Stimulated activated CD8-positive, alpha-beta memory T cell treated with anti-CD3 and anti-CD28 coated beads, Interleukin-4, amount 100 ng/mL, for 1 hour (primary cell): ENCODE results near the gene PRKG1.

Source experiments
- DNase-seq, 2 donors: peaks; one replicate each; pipeline ENCODE4 v3.0.0-alpha.2; 2020; ENCODE audit warnings: low read depth in 2 of 2, low spot score in 1 of 2

Gene PRKG1

DNA sequence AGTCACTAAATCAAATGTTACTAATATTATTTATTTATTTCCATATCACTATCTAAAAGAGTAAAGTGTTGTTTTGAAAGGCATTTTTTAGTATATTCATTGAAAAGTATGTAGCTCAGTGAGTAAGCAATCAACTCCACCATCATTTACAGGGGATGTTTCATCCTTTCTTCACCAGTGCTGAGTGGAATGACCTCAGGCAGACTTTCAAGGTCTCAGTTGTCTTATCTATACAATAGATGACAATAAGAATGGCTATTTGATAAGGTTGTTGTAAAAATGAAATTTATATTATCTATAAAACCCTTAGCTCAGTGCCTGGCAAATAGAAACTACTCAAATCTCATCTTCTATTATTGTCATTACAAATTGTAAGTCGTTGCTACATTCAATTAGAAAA lies 829.4 kb downstream of the PRKG1 start:
- DNase-seq: no peak

DNA sequence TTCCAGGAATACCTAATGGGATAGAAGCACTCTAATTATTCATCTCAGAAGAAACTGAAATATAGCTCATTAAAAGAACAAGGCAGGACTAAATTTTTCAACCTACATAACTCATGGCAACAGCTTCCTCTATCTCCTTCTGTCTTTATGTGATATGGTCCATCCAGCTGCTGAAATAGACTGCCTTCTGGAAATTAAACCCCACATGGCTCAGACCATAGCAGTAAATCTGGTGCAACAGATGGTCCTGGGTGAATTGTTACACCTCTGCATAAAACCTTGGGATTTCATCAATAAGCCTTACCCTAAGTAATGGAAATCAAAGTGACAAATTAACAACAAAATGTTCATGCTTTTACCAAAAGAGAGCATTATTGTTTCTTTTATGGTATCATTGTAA lies 830.7 kb downstream of the PRKG1 start:
- DNase-seq: no peak

DNA sequence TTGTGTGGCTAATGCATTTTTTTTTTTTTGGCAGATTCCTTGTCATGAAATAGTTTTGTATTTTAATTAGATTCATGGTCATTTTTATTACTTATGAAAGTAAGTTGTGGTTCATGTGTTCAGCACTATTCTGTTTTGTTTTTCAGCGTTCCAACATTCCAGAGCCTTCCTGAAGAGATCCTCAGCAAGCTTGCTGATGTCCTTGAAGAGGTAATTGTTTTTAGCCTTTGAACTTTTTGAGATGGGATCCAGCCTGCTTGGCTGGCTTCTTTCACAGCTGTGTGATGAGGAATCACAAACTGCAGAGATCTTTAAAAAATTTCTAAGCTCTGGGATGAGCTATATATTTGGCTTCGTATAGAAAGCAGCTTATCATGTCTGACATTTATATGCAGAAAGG lies 833.1 kb downstream of the PRKG1 start:
- no peak for DNase-seq

DNA sequence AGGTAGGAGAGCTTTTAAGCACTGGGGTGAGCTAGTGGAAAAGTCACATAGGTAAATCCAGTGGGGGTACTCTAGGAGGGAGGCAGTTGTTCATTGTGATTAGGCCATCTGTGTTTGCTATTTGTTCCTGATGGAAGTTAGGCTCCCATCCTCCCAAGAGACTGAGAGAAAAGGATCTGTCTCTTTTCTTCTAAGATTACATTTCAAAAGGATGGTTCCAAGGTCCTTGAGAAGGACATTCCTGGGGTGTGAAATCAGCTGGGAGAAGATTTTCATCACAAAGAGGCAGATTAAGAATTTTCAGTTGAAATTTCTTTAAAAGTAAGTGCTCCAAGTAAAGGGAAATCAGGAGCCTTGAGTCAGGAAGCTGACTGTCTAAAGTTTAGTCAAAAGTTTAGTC lies 835.9 kb downstream of the PRKG1 start:
- DNase-seq: no peak

GRCh38 chr10:51910596-51910995 lies 836.3 kb downstream of the PRKG1 start:
- no peak for DNase-seq

- no peak for DNase-seq
Observed at GRCh38 chr10:51911723-51912122, 837.4 kb downstream of the PRKG1 start.

DNA sequence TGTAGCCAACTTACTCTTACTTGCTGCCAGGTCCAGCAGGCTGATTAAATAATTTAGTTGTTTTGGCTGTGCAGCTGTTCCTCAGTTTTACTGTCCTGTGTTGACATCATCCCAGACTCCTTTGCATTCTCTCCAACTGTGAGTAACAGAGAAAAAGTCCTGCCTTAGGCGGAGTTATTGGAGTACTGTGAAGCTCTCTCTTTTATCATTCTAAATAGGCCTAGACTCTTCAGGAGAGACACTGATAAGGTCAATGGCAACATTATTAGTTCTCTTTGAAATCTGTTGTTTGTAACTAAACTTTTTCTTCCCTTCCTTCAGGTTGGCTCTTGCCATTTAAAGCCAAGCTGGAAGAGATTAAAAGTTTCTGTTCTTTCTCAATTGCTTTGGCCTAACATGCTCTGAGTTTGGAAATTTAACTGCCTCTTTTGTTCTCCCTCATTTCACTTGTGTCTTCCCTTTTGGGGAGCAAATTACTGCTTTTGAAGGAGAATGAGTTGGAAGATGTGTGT lies 840.8 kb downstream of the PRKG1 start:
- DNase-seq: no peak

DNA sequence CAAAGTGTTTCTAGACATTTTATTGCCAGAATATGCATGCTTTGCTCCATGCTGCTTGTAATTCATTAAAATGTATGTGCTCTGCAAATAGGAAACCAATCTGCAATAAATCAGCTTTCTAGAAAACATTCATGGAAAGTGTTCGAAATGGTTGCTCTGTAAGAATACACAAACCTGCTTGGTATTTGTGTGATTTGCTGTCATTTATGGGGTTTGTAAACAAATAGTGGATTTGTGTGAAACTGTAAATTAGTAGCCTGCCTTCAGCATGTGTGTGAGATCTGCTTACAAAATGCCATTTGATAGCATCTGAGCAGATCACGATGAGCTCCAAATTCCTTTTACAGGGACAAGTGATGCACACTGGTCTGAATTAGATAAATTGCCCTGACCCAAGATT lies 844.2 kb downstream of the PRKG1 start:
- no peak for DNase-seq

DNA sequence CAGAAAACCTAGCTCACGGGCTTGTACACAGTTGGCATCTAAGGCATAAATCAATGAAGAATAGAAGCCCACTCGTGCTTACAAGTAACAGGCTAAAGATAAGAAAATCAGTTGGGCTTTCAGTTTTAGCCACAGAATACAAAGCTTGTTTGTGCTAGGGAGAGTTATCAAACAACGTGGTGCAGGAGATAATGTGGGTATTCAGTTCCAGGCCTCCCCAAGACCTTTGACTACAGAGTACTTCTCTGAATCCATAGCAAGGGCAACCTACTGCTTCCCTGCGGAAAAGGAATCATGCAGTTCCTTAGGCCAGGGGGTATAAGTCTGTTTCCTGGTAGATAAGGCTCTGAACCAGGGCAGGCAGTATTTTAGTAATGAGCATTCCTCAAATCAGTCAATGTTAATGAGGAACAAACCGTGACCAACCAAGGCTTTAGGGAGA lies 844.6 kb downstream of the PRKG1 start:
- DNase-seq: no peak

- DNase-seq: no peak
Observed at GRCh38 chr10:51920672-51921071, 846.4 kb downstream of the PRKG1 start.

- no peak for DNase-seq
Observed at GRCh38 chr10:51924359-51924758, 850.1 kb downstream of the PRKG1 start.

- no peak for DNase-seq
Observed at GRCh38 chr10:51926337-51926736, 852.0 kb downstream of the PRKG1 start.

DNA sequence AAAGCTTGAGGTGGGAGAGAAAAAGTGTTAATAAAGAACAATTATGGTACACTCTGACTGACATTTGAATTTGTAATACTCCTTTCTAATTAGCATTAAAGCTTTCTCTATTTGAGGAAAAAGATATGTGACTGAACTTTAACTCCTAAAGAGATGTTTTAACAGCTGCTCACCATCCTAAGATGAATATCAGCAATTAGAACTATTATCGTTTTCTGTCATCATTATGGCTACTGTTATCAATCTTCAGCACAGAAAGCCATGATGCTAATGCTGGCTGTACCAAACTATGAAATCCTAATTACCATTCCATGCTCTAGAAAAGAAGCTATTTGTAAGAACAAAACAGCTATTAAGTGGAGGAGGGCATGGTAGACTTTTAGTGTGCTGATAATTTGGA lies 853.9 kb downstream of the PRKG1 start:
- no peak for DNase-seq

DNA sequence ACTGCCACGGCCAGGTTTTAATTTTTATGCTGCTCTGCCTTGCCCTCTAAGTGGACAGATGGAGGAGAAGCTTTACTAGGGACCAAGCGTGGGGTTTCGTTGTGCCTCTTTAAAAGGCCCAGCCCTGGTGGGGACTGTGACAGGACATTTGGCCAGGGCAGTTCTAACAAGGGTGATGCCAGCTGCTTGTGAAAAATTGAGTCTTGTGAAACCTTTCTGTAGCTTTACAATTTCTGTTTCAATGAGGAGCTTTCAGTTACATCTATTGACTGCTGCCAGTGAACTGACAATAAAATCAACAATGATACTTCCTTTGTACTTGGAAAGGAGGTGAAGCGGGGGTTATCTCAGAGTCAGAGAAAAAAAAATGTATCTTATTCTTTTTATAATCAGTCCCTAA lies 858.2 kb downstream of the PRKG1 start:
- DNase-seq: no peak

DNA sequence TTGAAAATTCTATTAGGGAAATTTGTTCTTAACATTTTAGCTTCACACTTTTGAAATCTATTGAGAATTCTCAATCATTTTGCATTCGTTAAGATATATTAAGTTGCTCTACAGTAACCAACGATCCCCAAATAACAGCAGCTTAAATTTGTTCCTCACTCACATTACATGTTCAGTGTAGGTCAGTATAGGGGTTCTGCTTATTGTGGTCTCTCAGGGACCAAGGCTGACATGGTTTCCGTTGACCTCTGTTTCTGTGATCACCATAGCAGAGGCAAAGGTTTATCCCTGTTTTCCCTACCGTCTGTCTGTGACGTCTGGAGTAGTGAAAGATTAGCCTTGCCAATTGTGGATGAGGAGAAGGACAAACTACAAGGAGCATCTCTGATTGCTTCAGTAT lies 860.1 kb downstream of the PRKG1 start:
- no peak for DNase-seq

- DNase-seq: no peak
Observed at GRCh38 chr10:51935341-51935740, 861.1 kb downstream of the PRKG1 start.

GRCh38 chr10:51937308-51938140 lies 863.2 kb downstream of the PRKG1 start:
- no peak for DNase-seq

DNA sequence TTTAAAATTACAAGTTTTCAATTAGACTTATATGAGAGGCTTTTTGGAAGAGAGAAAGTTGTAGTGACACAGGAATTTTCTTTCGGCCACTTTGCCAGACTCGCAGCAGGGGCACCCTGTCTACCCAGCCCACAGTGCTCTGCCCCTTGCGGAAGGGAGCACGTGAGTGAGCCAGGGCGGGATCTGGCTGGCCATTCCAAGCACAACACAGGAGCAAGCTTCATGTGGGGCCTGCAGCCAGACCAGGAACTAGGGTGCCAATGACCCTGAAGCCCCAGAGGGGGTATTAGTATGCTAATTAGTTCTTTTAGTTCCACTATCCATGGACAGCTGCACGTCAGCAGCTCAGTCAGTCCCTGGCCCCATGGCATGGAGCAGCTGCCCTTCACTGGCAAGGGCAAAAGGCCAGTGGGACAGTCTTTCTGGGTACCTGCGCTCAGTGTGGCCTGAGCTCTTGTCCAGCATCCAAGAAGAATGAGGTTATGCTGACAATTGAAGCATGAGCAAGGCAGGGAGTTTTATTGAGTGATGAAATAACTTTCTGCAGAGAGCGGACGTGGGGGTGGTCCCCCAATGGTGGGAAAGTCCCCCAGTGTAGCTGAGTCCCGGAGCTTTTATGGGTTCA lies 876.2 kb downstream of the PRKG1 start:
- DNase-seq: no peak

DNA sequence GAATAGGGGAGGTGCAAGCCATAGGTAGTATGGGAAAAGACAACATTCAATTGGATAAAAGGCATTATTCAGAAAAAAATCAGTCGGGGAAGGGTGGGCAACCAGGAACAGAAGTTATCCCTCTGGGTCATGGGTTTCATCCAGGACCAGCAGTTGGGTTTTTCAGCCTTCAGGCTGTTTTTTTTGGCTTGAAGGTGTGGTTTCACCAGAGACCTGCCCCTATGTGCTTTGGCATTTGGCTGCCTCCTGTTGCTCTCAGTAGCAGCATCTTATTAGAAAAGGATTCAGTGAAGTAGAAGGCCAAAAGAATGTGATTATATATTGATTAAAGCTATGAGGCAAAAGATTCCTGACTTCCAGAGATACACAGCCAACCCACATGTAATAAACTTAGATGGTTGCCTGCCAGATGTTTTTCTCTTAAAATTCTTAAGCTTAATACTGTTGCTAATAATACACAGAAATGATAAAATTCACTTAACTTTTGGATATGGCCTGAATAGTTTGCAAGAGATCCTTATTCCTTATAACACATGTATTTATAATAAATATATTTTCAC lies 876.8 kb downstream of the PRKG1 start:
- DNase-seq: no peak

DNA sequence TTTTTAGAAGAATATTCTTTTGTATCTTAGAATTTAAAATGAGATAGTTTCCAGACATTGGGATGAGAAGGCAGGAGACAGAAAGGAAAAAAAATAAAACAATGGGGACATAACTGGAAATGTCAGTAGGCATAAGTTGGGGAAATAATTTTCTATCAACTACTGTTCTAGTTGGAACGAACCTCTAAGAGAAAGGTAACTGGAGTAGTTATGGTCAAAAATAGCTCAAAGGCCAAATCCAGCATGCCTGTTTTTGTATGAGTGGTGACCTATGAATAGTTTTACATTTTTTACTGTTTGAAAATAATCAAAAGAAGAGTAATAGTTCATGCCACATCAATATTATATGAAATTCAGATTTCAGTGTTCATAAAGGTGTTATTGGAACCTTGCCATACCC lies 877.3 kb downstream of the PRKG1 start:
- no peak for DNase-seq

DNA sequence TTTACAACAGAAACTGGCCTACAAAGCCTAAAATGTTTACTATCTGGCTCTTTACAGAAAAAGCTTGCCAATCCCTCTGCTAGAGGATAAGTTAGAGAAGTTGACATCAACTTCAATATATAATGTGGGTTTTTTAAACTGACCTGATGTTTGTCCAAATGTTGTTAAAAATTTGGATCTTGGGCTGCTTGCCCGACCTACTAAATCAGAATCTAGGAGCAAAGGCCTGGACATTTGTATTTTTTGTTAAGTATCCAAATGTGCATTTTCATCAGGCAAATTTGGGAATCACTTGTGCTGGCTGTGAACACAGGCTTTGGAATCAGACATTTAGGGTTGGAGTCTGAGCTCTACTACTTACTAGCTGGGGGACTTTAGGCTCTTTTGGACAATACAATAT lies 877.8 kb downstream of the PRKG1 start:
- DNase-seq: no peak

DNA sequence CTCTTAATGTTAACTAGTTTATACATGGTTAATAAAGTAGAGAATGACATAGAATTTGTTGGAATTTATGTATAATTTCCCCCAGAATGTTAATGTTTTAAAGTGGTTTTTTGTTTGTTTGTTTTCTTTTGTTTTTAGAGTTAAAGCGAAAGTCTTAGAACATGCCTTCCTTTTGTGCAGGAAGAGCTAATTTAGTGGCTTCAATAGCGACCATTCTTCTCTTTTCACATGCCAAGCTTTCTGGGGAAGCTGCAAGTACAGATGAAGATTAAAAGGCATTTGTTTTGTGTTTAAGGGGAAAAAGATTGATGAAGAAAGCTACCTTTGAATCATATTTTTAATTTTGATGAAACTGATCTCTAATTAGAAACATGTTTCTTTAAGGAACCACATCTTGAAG lies 881.4 kb downstream of the PRKG1 start:
- DNase-seq: no peak
